GM18858 (cell line): Measurements from ENCODE around the gene CHD1.

ENCODE experiments used
- ATAC-seq: cut with Tn5 transposase; IDR thresholded peaks from one replicate; pipeline ENCODE4 v1.9.1; 2021; ENCODE audit not compliant: unreplicated experiment

Gene CHD1

DNA sequence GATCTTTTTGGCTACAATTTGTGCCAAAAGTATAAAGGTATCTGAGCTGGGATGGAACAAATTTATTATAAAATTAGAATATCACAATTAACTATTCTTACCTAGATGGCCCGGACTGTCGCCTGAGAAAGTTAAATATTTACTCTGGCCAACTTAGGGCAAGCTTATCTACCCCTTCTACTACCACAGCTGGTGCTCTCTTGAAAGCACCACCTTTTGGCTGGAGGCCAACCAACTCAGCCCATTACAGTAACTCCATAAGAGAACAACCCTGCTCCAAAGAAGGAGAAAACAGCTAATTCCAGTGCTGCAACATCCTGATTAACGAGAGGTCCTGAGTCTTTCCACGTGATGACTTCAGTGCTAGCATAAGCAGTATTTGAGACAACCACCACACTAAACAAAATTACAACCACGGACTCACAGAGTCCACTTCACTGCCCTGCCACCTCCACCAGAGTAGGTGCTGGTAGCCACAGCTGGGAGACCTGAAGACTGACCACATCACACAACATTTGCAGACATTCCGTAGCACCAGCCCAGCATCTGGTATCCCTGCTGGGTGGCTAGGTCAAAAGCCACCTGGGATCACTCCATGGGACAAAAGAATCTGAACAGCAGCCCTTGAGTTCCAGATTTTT is 112.1 kb downstream of the CHD1 start:
- no peak for ATAC-seq

- no peak for ATAC-seq
These were observed 115.1 kb downstream of the CHD1 start for GRCh38 chr5:98813755-98814154.

DNA sequence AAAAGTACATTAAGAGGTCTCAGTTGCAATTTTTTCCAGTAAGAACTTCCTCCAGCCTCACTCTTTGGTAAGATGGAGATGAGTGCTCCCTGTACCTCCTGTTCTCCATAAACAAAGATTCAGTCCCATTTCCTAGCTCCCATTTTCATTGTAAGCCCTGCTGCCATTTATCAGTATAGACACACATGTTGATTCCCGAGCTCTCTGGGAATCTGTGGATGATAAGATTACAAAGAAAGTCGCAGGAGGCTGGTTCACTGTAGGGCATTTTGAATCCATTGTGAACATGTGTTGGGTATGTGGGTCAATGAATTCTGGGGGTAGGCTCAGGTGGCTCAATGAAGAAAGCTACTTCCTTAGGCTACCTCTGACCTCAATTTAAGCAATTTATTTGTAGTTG is 118.6 kb downstream of the CHD1 start:
- ATAC-seq: no peak

- no peak for ATAC-seq
These were observed 121.0 kb downstream of the CHD1 start for GRCh38 chr5:98807806-98808205.

DNA sequence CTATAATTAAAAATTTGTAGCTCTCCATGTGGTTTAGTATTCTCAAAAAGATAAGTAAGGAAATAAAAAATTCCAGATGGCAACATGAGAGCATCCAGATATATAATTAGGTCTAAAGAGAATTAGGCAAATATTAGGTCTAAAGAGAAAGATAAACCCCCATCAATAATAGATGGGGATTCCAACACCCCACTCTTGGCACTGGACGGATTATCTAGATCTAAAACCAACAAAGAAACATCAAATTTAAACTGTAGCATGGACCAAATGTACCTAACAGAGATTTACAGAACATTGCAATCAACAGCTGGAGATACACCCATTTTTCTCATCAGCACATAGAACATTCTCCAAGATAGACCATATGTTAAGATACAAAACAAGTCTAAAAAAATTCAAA is 123.7 kb downstream of the CHD1 start:
- ATAC-seq: no peak

DNA sequence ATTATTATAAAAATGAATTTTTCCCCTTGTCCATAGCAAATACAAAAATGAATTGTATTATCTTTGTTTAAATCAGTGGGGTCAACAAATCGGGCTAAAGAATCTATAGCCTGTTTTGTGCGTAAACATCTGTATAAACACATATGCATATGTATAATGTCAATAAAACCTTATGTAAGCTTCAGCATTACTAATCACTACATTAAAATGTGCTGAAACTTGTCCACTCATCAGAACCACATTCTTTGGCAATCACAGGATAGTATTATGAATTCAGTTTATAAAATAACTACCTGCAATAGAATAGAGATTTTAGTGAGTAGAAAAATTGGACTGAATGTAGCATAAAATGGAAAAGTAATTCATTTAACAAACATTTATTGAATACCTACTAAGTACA is 124.7 kb downstream of the CHD1 start:
- ATAC-seq: no peak
